Activated CD4-positive, alpha-beta T cell treated with anti-CD3 and anti-CD28 coated beads for 24 hours (primary cell): Measurements from ENCODE around the gene MBLAC1.
"Not testable (repeated sequence)": the region's sequence is repeated elsewhere in the genome, so short reads cannot be mapped to it uniquely, and the experiment has no call there.

Experiments
- DNase-seq, 2 donors: peaks; one replicate each; pipeline ENCODE4 v3.0.0-alpha.2; 2020; ENCODE audit warnings: low read depth in 2 of 2

MBLAC1 gene

DNA sequence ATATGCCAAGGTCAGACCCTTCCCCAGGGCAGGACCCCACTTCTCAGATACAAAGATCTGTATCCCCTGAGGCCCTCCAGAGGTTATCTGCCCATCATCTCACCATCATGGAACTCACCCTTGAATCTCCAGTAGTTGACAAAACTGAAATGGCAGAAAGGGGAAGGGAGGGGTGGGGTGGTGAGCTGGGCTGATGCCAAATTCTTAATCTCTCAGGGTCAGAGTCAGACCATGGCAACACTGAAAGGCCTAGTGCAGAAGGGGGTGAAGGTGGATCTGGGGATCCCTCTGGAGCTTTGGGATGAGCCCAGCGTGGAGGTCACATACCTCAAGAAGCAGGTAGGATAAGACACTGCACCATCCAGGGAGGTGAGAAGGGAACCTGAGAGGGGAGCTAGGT is 4.2 kb upstream of the MBLAC1 start:
- no peak for DNase-seq

- no peak for DNase-seq
Measured at GRCh38 chr7:100124301-100125230, 2.2 kb upstream of the MBLAC1 start.

- DNase-seq, result no peak
Measured at GRCh38 chr7:100126239-100126930, 382 bp upstream of the MBLAC1 start.

DNA sequence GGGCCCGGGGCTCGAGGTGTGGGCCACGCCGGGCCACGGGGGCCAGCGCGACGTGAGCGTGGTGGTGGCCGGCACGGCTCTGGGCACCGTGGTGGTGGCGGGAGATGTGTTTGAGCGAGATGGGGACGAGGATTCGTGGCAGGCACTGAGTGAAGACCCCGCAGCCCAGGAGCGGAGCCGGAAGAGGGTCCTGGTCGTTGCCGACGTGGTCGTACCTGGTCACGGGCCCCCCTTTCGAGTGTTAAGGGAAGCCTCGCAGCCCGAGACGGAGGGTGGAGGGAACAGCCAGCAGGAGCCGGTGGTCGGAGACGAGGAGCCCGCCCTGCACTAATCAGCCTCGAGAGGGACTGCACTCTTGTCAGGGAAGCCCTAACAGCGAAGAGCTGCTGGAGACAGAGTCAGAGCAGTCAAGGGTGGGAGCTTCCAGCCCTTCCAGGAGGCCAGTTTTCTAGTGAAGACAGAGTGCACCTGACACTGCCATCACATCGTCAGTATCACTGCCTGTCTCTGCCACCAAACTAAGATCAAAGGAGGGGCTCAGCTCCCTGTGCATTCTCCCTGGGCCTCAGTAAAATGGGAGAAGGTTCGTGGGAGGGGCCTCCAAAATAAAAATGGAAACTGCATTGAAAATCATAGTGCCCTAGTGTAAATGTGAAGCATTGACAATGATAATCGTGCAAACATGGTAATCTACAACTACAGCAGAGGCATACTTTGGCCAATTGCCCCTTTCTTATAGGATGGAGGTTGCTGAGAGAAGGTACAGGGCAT is 1.3 kb downstream of the MBLAC1 start:
- no peak for DNase-seq

GRCh38 chr7:100128637-100128963 is 1.8 kb downstream of the MBLAC1 start:
- DNase-seq, result no peak

- not testable (repeated sequence) for DNase-seq
Measured at GRCh38 chr7:100130220-100130607, 3.4 kb downstream of the MBLAC1 start.

- peak; percentile 84 to 85 for DNase-seq
Measured at GRCh38 chr7:100130608-100131453, 4.1 kb downstream of the MBLAC1 start.

- DNase-seq, result no peak
Measured at GRCh38 chr7:100132126-100132525, 5.4 kb downstream of the MBLAC1 start.

GRCh38 chr7:100132697-100133151 is 6.0 kb downstream of the MBLAC1 start:
- DNase-seq, result peak; percentile 36 to 38

DNA sequence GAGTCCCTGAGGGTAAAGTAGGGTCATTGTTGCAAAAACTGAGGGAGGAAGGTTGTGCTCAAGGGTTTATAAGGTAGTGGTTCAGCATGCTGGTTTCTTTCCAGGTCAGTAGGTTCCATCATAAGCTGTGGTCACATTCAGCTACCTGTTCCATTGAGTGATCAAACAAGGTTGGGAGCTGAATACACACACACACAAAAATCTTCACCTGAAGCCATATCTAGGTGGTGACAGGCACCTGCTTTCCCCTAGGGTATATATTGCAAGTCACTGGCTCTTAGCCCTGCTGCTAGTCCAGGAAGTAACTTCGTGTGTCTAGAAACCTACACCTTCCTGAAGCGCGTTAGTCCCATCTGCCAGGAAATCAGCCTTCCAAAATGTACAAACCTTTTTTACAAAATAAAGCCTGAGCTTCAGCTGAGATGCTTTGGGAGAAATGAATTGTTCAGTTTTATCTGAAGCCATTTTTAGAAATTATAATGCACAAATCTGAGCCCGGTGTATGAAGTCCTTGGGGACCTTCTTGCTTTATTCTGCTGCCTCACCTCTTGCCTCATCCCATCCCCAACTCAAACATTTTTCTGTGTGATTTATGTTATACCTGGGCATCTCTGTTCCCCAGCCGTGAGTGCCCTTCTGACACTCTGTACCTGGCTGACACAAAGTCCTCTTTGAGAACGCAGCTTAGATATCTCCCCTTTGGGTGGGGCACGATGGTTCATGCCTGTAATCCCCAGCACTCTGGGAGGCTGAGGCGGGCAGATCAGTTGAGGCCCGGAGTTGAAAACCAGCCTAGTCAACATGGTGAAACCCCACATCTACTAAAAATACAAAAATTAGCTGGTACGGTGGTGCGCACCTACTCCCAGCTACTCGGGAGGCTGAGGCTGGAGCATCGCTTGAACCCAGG is 11.3 kb downstream of the MBLAC1 start:
- no peak for DNase-seq

GRCh38 chr7:100141555-100141949 is 14.8 kb downstream of the MBLAC1 start:
- DNase-seq, result no peak

- no peak for DNase-seq
Measured at GRCh38 chr7:100142461-100142860, 15.7 kb downstream of the MBLAC1 start.

DNA sequence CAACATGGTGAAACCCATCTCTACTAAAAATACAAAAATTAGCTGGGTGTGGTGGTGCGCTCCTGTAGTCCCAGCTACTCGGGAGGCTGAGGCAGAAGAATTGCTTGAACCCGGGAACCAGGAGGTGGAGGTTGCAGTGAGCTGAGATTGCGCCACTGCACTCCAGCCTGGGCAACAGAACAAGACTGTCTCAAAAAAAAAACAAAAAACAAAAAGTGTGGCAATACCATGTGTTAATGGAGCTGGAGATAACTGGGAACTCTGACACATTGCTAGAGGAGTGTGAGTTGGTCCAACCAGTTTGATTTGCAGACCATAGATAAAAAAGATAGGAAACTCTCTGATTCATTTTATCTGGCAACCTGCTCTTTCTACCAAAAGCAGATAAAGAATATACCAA is 19.6 kb downstream of the MBLAC1 start:
- not testable (repeated sequence) for DNase-seq

DNA sequence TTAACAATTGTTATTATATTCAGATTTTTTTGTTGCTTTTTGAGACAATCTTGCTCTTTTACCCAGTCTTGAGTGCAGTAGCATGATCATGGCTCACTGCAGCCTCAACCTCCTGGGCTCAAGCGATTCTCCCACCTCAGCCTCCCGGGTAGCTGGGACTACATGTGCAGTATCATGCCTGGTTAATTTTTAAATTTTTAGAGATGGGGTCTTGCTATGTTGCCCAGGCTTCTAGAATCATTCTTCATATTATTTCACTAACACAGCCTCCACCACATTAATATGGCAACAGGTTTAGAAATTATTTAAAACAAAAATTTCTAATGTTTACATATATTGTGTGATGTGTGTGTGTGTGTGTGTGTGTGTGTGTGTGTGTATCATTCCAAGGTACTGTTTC is 20.5 kb downstream of the MBLAC1 start:
- no peak for DNase-seq

DNA sequence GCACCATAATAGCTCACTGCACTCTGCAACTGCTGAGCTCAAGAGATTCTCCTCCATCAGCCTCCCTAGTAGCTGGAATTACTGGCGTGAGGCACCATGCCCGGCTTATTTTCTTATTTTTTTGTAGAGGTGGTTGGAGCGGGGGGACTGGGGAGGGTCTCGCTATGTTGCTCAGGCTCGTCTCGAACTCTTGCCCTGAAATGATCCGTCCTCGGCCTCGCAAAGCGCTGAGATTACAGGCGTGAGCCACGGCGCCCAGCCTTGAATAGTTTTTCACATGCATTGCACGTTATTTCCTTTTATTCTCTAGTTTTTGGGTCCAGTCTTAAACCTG is 21.4 kb downstream of the MBLAC1 start:
- no peak for DNase-seq

GRCh38 chr7:100148559-100149328 is 22.0 kb downstream of the MBLAC1 start, which contains the start of gene LAMTOR4:
Gene LAMTOR4 (plus strand): TSS chr7:100148918. CDS start chr7:100148973, 55 bp downstream.
- peak; percentile 92 to 94 for DNase-seq

GRCh38 chr7:100152404-100152803 is 25.6 kb downstream of the MBLAC1 start:
- DNase-seq, result no peak

GRCh38 chr7:100152937-100153666 is 26.3 kb downstream of the MBLAC1 start:
- no peak for DNase-seq
